ENCODE measurements around the gene KCNC3. TPM values are rescaled to one million over a fixed set of nuclear protein-coding genes. Genes with fewer than 3 reads are reported as not detected.

Gene KCNC3
- total RNA-seq, 1 experiment from 2014 or later: 17.3 TPM

GRCh38 chr19:50376166-50377050, 47.2 kb upstream of the KCNC3 start, which contains the start of gene NR1H2:
NR1H2 (plus strand) TSS chr19:50376457; CDS start chr19:50377606, 1,149 bp downstream.
- Histone ChIP-seq H3K9me3 (ENCODE audit: control insufficient read depth, low read depth, low read length) (no peaks in the 10 kb centered on the region), H3K27me3 (ENCODE audit: insufficient read depth, low read length) (no peaks in the 10 kb centered on the region), H3T11ph (ENCODE audit: low read length) (peak within 1 kb of the TSS; percentile 30), H3K14ac (ENCODE audit: insufficient read depth, low read length) (peak within 1 kb of the TSS; percentile 71; the same call in 1 of the 2 replicates), H3K79me1 (ENCODE audit: insufficient read depth, low read depth, low read length, poor library complexity, severe bottlenecking) (no peaks in the 10 kb centered on the region), H2BK20ac (ENCODE audit: low read depth, low read length, poor library complexity, severe bottlenecking) (no peak within 1 kb of the TSS), H3K4me1 (ENCODE audit: insufficient read depth, low read length) (no peaks in the 10 kb centered on the region), H3K79me2 (ENCODE audit: insufficient read depth, low read length) (no peaks in the 10 kb centered on the region), H3K23me2 (ENCODE audit: insufficient read length, low read depth, low read length, poor library complexity, severe bottlenecking) (no peaks in the 10 kb centered on the region), H3K23ac (ENCODE audit: insufficient read length, low read depth, low read length) (no peak within 1 kb of the TSS), H3K9ac (ENCODE audit: extremely low read depth, insufficient read length, low read length) (peak within 1 kb of the TSS; percentile 50), H2BK5ac (ENCODE audit: insufficient read length, low read length) (no peak within 1 kb of the TSS), H2AFZ (ENCODE audit: low read length) (peak within 1 kb of the TSS; percentile 53), H3K18ac (ENCODE audit: insufficient read length, low read depth, low read length) (peak within 1 kb of the TSS; percentile 76), H2BK12ac (ENCODE audit: insufficient read length, low read depth, low read length) (no peak within 1 kb of the TSS), H3K27ac (ENCODE audit: insufficient read length, low read depth, low read length) (no peak within 1 kb of the TSS), H3K4me2 (ENCODE audit: insufficient read depth, insufficient read length, low read length) (peak within 1 kb of the TSS; percentile 46), H4K5ac (ENCODE audit: insufficient read length, low read depth, low read length) (no peak within 1 kb of the TSS), H2BK15ac (ENCODE audit: low read depth, low read length) (no peak within 1 kb of the TSS), H2BK120ac (ENCODE audit: low read depth, low read length, poor library complexity, severe bottlenecking) (peak within 1 kb of the TSS; percentile 98), H3K4ac (ENCODE audit: low read depth, low read length) (no peak within 1 kb of the TSS; the same call in 1 of the 2 replicates), H4K91ac (ENCODE audit: insufficient read length, low read depth, low read length) (no peak within 1 kb of the TSS), H4K8ac (replicated peaks; ENCODE audit: insufficient read length, low read depth, low read length) (no peak within 1 kb of the TSS), H2AK5ac (ENCODE audit: insufficient read length, low read length) (no peak within 1 kb of the TSS), H4K20me1 (ENCODE audit: control insufficient read depth, insufficient read depth, insufficient read length) (no peaks in the 10 kb centered on the region), H3K56ac (ENCODE audit: insufficient read length, low read depth, low read length) (no peak within 1 kb of the TSS)
- no peak for TF ChIP-seq CTCF (conservative IDR thresholded peaks at IDR 0.05)
- peaks cover 4% of the 10 kb centered on the region; the same call in 1 of the 2 replicates for H3K27me3 Mint-ChIP-seq (ENCODE audit: low read depth)
- peaks cover 0 to 10% of the 10 kb centered on the region in 2 experiments; a peak in 2 of 4 replicates for H3K4me1 Mint-ChIP-seq
- H3K27ac Mint-ChIP-seq: peak within 1 kb of the TSS; percentile 97 to 100 (median 100)
- H3K36me3 Mint-ChIP-seq (ENCODE audit: insufficient read depth in 1 of 3, low read depth in 3 of 3): peaks cover 24 to 40% (median 38%) of the 10 kb centered on the region in 3 experiments; a peak in 6 of 7 replicates
- H3K9me3 Mint-ChIP-seq: peaks cover 0 to 4% of the 10 kb centered on the region in 2 experiments; a peak in 1 of 5 replicates
- peak within 1 kb of the TSS; percentile 96 to 98 for H3K4me3 Mint-ChIP-seq
- DNase-seq: peak; percentile 97
- no CpG with 5 or more reads among the region's 67 CpGs for WGBS (ENCODE audit: extremely low coverage, insufficient read length, low lambda C conversion rate)
